Hippocampal formation (tissue), 2 donors: Measurements from ENCODE around the gene KRT39.
"Not testable (repeated sequence)": the region's sequence is repeated elsewhere in the genome, so short reads cannot be mapped to it uniquely, and the experiment has no call there.

Experiments
- DNase-seq, 2 donors: peaks; one replicate each; lab custom pipeline; 2025; lab: John Stamatoyannopoulos, UW

Gene KRT39

DNA sequence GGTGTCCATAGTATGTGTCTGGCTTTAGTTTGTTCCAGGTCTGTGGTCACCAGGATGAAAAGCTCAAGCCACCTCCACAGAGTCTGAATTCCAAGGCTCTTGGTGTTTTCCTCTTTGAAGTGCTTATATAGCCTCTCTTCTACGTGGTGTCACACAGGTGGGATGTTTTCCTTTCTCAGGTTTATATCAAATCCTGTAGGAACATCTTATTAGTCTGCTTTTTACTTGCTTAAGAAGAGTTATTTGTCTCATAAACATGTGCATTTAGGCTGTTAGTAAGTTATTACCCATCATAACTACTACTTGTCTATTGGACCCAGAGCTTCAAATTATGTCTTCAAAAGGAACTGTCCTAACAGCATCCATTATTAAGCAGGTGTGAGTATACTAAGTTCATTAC, at the start of gene KRT39:
KRT39 (minus strand) TSS at position 101 of the 400 bp plus-strand sequence; CDS start at position 9, 92 bp downstream.
- no peak for DNase-seq

DNA sequence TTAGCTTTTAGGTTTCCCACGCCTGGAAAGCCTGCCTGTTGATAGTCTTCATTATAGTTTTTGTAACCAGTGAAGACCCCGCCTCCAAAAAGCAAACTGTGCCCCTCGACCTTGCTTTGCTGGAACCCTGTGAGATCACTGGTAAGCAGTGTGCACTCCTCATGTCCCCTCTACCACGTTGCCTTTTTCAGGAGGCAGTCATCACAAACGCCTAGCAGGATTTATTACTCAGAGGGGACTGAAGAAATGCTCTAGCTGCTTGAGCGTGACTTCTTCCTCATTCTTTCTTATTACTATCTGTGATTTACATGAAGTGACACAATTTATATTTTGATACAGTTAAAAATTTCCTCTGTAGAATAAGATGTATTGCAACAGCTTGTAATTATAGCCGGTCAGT, 48.7 kb upstream of the KRT39 start:
- no peak for DNase-seq

DNA sequence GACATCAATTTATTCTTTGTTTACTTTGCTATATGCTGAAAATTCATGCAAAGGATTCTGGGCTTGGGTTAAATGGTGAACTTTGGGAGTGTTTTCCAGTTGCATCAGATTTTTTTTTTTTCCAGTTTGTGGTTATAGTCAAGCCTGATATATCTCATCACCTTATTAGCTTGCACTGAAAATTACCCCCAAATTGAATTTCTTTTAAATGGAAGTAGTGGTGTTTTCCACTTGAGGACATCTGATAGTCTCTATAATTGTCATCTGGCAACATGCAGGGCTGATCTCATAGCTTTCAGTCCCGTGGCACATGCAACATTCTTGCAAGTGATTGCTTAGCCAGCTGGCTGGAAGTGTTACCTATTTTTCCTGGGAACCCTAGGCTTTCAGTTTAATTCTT, 46.9 kb upstream of the KRT39 start:
- DNase-seq: no peak

DNA sequence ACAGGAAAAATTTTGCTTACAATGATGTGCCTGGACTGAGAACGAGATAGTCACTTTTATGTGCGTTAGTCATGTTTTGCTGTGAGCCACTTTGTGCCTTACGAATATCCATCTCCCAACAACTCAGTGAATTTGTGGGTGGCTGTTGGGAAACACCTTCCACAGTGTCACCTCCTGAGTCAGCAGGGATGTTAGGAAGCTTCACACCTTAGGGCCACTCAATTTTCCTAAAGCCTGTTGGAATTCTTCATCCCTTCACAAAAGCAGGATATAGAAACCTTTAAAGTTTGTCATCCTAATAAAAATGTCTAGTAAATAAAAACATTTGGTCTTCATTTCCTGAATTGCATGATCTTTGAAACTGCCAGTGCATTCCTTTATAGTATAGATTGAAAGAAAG, 46.4 kb upstream of the KRT39 start:
- DNase-seq: no peak

DNA sequence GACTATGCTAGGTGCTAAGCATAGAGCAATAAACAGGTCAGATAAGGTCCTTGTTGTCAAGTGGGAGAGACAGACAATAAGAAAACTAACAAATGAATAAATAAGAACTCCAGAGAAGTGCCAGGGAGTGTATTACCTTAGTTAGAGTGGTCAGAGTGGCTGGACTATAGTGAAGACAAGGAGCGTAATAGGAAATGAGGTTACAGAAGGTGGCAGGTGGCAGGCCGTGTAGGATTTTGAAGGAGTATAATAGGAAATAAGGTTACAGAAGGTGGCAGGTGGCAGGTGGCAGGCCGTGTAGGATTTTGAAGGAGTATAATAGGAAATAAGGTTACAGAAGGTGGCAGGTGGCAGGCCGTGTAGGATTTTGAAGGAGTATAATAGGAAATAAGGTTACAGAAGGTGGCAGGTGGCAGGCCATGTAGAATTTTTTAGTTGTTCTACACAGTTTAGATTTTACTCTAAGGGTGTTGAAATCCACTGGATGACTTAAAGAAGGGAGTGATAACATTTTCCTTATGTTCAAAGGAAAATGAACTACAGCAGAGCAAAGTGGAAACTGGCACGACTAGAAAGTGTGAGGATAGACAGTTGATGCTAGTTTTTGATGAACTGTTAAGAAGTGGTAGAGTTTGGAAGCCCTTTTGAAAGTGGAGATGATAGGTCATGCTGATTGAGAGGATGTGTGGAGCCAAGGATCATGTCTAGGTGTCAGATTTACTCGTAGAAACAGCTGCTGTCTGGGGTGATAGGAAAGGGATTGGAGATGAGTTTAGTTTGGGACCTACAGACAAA, 45.8 kb upstream of the KRT39 start:
- DNase-seq: no peak

DNA sequence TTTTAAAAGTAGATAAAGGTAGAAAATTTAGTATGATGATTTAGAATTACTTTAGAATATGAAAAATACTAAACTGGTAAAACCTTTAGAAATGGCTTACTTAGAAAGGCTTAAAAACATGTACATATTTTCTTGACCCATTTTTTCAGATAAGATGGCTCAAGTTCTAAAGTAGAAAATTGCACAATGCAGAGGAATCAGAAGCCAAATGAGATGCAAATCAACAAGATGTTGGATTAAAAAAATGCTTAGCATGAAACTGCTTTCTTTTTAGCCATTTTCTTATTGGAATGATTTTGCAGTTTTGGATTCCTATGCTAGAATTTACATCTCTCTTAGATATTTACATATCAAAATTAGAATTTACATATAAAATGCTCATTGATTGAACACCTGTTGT, 43.7 kb upstream of the KRT39 start:
- DNase-seq: no peak

DNA sequence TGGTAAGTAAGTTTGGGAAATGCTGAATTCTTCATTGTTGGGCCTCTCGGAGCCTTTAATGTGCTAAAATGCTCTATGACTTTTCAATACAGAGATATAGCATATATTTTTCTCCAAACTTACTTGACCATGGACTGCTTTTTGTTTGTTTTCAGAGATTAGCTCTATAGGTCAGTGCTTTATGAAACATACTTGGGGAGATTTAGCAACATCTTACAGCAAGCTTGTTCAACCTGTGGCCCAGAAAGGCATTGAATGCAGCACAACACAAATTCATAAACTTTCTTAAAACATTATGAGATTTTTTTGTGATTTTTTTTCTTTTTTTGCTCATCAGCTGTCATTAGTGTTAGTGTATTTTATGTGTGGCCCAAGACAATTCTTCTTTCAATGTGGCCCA, 43.2 kb upstream of the KRT39 start:
- no peak for DNase-seq

DNA sequence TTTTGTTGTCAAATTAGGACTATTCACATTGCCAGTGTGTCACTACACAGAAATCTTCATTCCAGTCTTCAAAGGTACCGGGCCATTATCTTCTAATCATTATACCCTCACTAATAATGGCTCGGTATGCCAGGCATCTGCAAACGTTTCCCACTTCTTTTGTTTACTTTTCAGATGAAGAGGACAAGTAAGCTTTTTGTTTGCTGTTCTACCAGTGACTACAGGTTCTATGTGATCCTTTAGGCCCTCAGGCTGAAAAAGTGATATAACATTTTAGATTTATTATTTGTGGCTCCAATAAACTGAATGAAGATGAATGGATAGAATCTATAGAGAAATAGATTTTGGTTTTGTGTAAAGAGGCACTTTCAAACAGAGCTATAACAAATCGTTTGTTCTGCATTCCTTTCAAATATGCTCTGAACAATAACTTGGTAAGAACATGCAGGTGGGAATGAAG, 42.6 kb upstream of the KRT39 start:
- no peak for DNase-seq

DNA sequence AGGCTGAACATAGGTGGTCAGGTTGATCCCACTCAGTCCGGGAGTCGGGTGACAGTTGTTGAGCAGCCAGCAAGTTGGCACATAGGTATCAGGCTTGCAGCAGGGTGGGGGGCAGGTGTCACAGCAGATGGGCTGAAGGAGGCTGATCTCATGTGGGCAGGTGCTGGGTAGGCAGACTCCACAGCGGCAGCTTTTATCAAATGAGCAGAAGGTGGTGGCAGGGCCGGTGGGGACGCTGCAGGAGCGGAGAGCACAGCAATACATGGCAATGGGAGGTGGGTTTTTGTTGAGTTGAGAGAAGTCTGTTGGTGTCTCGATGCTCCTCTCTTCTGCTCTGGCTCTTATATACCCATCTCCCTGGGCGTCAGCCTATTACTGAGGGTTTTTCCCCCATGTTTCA, 42.1 kb upstream of the KRT39 start, which contains the start of gene KRTAP3-1:
KRTAP3-1 (minus strand) TSS at position 318 of the 400 bp plus-strand sequence; CDS start at position 264, 54 bp downstream.
- DNase-seq: no peak

DNA sequence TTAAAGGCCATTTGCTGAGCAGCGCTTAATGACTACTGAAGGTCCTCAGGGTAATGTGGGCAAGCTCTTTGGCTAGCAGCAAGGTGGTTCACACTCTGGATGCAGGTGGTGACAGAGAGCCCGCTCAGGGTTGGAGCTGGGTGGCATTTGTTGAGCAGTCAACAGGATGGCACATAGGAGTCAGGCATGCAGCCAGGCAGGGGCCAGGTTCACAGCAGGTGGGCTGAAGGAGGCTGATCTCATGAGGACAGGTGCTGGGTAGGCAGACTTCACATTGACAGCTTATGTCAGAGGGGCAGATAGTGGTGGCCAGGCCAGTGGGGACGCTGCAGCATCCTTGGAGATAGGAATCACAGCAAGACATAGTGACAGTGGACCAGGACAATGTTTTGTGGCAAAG, 37.6 kb upstream of the KRT39 start:
- no peak for DNase-seq

DNA sequence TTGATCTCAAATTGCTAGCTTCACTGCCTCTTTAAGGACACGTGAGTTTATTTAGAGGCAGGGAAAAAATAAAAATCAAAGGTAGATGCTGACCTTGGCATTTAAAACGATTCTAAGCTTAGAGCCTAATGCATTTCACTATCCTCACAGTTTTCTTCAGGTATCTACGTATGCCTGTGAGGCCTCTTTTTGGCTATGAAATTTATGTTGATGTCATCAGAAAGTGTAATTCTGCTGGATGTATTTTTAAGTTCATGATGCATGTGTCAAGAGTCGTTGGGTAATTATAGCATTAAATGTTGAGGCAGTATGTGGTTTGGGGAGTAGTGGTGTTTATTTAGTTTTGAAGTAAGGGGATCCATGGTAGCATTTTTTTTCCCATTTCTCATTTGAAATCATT, 37.2 kb upstream of the KRT39 start:
- no peak for DNase-seq

DNA sequence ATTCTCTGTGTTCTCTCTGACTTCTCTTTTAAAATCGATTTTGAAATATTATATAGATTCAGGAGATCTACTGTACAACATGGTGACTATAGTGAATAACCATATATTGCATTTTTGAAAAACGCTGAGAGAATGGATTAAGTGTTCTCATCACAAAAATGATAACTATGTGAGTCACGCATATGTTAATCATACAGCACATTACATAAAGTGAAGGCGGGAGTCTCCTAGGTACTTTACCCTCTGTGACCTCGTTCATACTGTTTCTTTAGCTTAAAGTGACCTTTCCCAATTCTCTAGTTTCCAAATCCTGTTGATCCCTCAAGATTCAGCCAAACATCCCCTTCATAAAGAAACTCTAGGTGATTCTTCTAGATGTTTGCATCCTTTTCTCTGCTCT, 36.1 kb upstream of the KRT39 start:
- no peak for DNase-seq

DNA sequence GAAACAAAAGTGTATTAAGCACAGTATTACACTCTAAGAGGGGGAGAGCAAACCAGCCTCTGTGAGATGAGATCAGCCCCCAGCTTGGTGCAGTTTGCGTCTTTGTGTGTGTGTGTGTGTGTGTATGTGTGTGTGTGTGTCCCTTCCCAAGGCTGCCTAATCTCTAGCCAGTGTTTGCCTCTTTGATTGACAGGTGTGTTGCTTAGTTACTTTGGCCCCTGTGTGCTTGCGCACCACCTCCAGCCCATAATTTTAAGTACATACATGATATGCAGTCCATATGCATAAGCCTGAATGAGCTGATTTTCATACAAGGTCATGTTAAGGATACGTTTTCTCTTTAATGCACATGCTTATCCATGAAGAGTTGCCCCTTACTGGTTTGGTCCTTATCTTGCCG, 35.0 kb upstream of the KRT39 start:
- no peak for DNase-seq

DNA sequence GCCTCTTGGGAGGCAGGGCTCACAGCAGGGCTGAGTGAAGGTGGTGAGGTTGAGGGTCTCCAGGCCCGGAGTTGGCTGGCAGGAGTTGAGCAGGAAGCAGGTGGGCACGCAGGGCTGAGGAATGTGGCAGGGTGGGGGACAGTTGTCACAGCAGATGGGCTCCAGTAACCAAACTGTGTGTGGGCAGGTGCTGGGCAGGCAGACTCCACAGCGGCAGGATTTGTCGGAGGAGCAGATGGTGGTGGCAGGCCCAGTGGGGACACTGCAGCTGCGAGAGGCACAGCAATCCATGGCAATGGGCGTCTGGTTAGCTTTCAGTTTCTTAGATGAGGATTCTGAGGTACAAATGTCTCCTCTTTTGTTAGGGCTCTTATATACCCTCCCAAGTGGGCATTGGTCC, 32.8 kb upstream of the KRT39 start, which contains the start of gene KRTAP3-2:
KRTAP3-2 (minus strand) TSS at position 344 of the 400 bp plus-strand sequence; CDS start at position 291, 53 bp downstream.
- DNase-seq: not testable (repeated sequence)

DNA sequence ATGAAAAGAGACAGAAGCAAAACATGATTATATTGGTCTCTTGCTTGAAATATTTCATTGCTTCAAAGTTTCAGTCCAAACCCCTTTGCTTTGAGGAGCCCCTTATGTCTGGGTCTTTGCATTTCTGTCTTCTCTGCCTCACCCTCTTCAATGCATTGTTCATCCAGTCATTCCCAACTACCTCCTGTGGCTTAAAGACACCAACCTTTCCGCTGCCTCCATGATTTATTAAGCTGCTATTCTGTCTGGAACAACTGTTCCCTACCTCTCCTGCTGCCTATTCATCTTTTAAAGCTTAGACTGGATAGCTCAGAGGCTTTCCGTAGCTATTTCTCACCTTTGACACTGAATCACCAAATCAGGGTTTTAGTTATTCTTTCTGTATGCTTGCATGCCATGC, 30.6 kb upstream of the KRT39 start:
- DNase-seq: no peak

DNA sequence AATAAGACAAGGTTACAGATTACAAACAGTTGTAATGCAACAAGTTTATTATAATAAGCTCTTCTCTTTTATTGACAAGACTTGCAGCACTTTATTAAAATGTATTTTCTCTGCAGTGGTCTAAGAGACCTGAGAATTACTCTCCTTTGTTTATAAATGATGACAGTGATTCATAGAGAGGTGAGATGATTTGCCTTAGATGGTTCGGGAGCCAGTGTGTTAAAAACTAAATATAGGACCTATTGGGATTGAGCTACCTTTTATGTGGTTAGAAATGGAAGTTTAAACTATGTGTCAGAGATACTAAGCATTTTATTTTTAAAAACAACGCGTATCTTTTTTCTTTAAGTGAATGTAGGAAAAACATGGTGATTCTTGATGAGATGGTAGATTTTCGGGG, 30.1 kb upstream of the KRT39 start:
- no peak for DNase-seq

DNA sequence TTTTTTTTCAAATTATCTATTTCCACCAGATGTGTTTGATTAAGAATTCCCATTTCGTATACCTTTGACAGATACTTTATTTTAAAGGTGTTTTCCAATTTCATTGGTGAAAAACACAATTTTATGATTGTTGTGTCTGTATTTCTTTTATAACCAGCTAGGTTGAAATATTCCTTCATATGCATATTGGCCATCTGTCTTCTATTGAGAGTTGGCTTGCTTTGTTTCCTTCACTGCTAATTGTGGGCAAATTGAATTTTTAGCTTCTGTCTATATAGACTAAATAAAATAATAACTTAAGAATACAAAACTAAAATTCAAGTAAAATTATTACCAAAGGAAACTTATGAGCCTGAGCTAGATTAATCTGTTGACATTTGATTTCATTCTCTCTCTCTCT, 28.4 kb upstream of the KRT39 start:
- DNase-seq: no peak

DNA sequence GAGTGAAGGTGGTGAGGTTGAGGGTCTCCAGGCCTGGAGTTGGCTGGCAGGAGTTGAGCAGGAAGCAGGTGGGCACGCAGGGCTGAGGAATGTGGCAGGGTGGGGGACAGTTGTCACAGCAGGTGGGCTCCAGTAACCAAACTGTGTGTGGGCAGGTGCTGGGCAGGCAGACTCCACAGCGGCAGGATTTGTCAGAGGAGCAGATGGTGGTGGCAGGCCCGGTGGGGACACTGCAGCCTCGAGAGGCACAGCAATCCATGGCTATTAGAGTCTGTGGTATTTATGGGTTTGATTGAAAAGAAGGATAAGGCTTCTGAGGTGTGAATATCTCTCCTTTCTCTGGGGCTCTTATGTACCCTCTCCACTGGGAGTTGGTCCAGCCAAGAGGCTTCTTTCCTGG, 27.1 kb upstream of the KRT39 start, which contains the start of gene KRTAP3-3:
KRTAP3-3 (minus strand) TSS at position 326 of the 400 bp plus-strand sequence; CDS start at position 259, 67 bp downstream.
- DNase-seq: no peak

DNA sequence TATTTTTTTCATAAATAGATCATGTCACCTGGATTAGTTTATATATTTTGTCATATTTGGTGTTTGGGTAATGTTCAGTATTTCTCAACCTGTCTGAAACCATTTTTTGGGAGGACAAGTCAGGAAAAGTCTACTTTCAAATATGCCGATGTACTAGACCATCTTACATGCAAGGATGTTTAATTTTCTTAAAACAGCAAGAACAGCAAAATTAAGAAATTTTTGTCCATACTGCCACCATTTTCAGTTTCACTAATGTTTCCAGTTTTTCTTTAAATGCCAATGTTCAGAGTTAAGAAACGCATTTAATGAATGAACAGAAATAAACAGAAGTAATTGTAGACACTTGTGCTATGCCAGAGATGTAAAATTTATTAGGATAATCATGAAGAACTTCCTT, 26.3 kb upstream of the KRT39 start:
- no peak for DNase-seq

DNA sequence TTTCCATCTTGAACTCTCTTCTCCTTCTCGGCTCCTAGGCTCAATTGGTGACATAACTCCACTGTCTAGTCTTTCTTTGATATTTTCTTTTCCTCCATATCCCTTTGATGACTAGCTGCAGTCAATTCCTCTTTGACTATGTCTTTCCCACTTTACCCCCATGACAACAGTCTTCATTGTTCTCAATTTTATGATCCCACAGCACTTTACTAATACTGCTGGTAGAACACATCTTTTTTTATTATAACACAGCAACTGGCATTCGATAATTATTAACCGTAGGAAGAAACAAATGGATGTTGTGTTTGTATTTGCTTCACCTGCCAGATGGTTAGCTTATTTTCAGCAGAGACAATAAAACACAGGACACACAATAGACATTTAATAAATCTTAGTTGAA, 25.9 kb upstream of the KRT39 start:
- DNase-seq: no peak

DNA sequence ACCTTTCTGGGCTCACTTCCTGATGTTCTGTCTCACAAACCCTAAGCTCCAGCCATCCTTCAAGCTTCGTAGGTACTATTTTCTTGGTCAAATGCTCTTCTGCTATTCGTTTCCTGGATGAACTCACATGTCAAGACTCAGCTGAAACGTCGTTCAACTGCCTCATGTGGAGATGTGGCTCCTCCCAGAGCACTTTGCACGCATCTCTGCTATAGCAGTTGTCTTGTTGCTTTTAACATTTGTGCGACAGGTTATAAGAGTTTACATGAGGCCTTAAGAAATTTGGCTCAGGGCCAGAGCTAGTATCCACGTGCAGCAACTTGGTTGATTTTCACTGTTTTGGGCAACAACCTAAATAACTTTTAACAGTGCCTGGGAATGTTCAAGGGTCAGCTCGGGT, 20.2 kb upstream of the KRT39 start:
- DNase-seq: no peak

DNA sequence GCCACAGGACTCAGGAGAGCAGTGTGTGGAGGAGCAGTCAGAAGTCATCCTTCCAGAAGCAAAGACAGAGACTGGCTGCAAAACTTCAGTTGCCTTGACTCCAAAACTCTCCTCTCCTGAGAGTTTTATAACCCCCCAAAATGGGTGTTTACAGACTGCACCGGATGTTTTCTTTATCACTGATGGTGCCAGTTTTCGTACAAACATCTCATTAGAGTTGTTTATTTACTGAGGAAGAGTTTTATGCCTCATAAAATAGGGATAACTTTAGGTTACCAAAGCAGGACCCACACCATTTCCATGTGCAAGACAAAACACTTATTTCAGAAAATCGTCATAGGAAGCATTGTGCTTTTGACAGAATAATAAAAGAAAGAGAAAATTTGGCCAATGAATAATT, 17.5 kb upstream of the KRT39 start, which contains the start of gene KRT40:
KRT40 (minus strand) TSS at position 101 of the 400 bp plus-strand sequence; CDS start at position 48, 53 bp downstream.
- DNase-seq: no peak

DNA sequence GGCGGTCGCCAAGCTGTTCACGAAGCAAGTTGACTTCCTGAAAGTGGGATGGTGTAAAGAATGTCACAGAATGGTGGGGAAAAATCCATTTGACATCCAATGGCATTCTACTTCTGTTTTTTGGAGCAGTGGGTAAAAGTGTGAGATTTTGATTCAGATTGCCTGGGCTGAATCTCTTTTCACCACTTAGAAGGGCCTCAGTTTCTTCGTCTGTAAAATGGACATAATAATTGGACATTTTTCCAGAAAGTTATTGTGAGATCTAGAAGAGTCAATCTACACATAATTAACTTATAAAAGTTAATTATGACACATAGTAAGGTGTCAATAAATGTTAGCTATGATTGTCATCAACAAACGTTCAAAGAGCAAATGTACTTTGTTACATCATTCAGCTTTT, 14.4 kb upstream of the KRT39 start:
- no peak for DNase-seq

DNA sequence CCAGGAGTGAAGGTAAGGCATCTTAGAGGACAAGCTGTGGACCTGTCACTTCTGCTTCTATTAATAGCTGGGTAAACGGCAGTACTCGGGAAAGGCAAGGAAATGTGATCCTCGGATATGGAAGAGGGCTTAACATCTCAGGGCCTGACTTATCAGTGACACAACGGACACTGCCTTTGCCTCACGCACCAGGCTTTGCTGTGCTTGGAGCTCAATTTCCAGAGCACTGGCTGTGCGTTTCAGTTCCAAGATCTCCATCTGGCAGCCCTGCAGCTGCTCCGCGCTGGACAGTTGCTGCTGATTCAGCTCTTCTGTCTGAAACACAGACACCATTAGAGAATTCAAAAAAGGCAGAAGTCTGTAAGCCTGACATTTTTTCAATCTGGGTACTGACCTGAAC, 13.8 kb upstream of the KRT39 start:
- peak; percentile 6 to 37 for DNase-seq
